NCI-H2107 (cell line): ENCODE measurements around the gene FAM193B.
"Not testable (repeated sequence)": the region's sequence is repeated elsewhere in the genome, so short reads cannot be mapped to it uniquely, and the experiment has no call there.

Experiments
- DNase-seq: peaks from one replicate; lab custom pipeline; 2025; lab: John Stamatoyannopoulos, UW

FAM193B gene

GRCh38 chr5:177537389-177538361 is 16.7 kb downstream of the FAM193B start:
- no peak for DNase-seq

- no peak for DNase-seq
Measured at GRCh38 chr5:177536386-177536785, 18.0 kb downstream of the FAM193B start.

GRCh38 chr5:177535125-177535524 is 19.2 kb downstream of the FAM193B start:
- no peak for DNase-seq

- DNase-seq: not testable (repeated sequence)
Measured at GRCh38 chr5:177534433-177534832, 19.9 kb downstream of the FAM193B start.

GRCh38 chr5:177531209-177531940 is 23.0 kb downstream of the FAM193B start:
- no peak for DNase-seq

- no peak for DNase-seq
Measured at GRCh38 chr5:177530638-177531037, 23.7 kb downstream of the FAM193B start.

GRCh38 chr5:177529247-177530203 is 24.8 kb downstream of the FAM193B start:
- no peak for DNase-seq

GRCh38 chr5:177528631-177529030 is 25.7 kb downstream of the FAM193B start:
- DNase-seq: no peak

- no peak for DNase-seq
Measured at GRCh38 chr5:177527595-177527994, 26.8 kb downstream of the FAM193B start.

- DNase-seq: no peak
Measured at GRCh38 chr5:177526791-177527190, 27.6 kb downstream of the FAM193B start.

- DNase-seq: no peak
Measured at GRCh38 chr5:177526191-177526590, 28.2 kb downstream of the FAM193B start.

- DNase-seq: no peak
Measured at GRCh38 chr5:177524941-177525655, 29.3 kb downstream of the FAM193B start.

GRCh38 chr5:177524539-177524900 is 29.8 kb downstream of the FAM193B start:
- DNase-seq: no peak

- no peak for DNase-seq
Measured at GRCh38 chr5:177523711-177524538, 30.4 kb downstream of the FAM193B start.

- no peak for DNase-seq
Measured at GRCh38 chr5:177520916-177521513, 33.3 kb downstream of the FAM193B start.

- DNase-seq: no peak
Measured at GRCh38 chr5:177520271-177520670, 34.1 kb downstream of the FAM193B start.

GRCh38 chr5:177519463-177520235 is 34.7 kb downstream of the FAM193B start:
- no peak for DNase-seq

GRCh38 chr5:177516601-177517568 is 37.5 kb downstream of the FAM193B start, which contains the start of gene DDX41:
Gene DDX41, minus strand, starts transcription at chr5:177516961. Its CDS starts 16 bp downstream, at chr5:177516945.
- DNase-seq: peak; percentile 89
